ENCODE measurements around the gene ERC2.
A peak's percentile ranks its signal among the peaks of the same experiment; 100 is the strongest.

ERC2 gene

GRCh38 chr3:56130036-56130435 is 338.2 kb downstream of the ERC2 start:
- Histone ChIP-seq H3K4me1 (ENCODE audit: control insufficient read depth, insufficient read depth, low read length) (peaks cover 34% of the 10 kb centered on the region), H3K27ac (ENCODE audit: low read depth, low read length) (no peak overlapping the region), H3K27me3 (ENCODE audit: control insufficient read depth, insufficient read depth, low read length) (no peaks in the 10 kb centered on the region), H3K9ac (ENCODE audit: low read depth, low read length) (no peak overlapping the region), H3K4me3 (ENCODE audit: low read depth, low read length) (no peak overlapping the region), H3K36me3 (ENCODE audit: control insufficient read depth, insufficient read depth, low read length) (no peaks in the 10 kb centered on the region), H3K9me3 (ENCODE audit: control insufficient read depth, insufficient read depth, low read length) (no peaks in the 10 kb centered on the region)

- H3K4me1 ChIP-seq (ENCODE audit: control insufficient read depth, insufficient read depth, low read length): peaks cover 51% of the 10 kb centered on the region
- no peak overlapping the region for H3K4me3 ChIP-seq (ENCODE audit: low read depth, low read length)
- no peaks in the 10 kb centered on the region for H3K9me3 ChIP-seq (ENCODE audit: control insufficient read depth, insufficient read depth, low read length)
- H3K27ac ChIP-seq (ENCODE audit: low read depth, low read length): no peak overlapping the region
- H3K36me3 ChIP-seq (ENCODE audit: control insufficient read depth, insufficient read depth, low read length): no peaks in the 10 kb centered on the region
- no peak overlapping the region for H3K9ac ChIP-seq (ENCODE audit: low read depth, low read length)
- H3K27me3 ChIP-seq (ENCODE audit: control insufficient read depth, insufficient read depth, low read length): no peaks in the 10 kb centered on the region
Measured at GRCh38 chr3:56126632-56127031, 341.6 kb downstream of the ERC2 start.

- H3K4me1 ChIP-seq (ENCODE audit: control insufficient read depth, insufficient read depth, low read length): peaks cover 40% of the 10 kb centered on the region
- peak overlapping the region; percentile 49 for H3K27ac ChIP-seq (ENCODE audit: low read depth, low read length)
- no peak overlapping the region for H3K4me3 ChIP-seq (ENCODE audit: low read depth, low read length)
Measured at GRCh38 chr3:56125358-56126005, 342.8 kb downstream of the ERC2 start.

GRCh38 chr3:56124546-56124945 is 343.7 kb downstream of the ERC2 start:
- Histone ChIP-seq H3K27ac (ENCODE audit: low read depth, low read length) (peak overlapping the region; percentile 47), H3K9ac (ENCODE audit: low read depth, low read length) (no peak overlapping the region), H3K27me3 (ENCODE audit: control insufficient read depth, insufficient read depth, low read length) (no peaks in the 10 kb centered on the region), H3K9me3 (ENCODE audit: control insufficient read depth, insufficient read depth, low read length) (no peaks in the 10 kb centered on the region), H3K4me3 (ENCODE audit: low read depth, low read length) (no peak overlapping the region), H3K36me3 (ENCODE audit: control insufficient read depth, insufficient read depth, low read length) (no peaks in the 10 kb centered on the region), H3K4me1 (ENCODE audit: control insufficient read depth, insufficient read depth, low read length) (peaks cover 35% of the 10 kb centered on the region)

More at GRCh38 chr3:56125358-56126005, 342.8 kb downstream of the ERC2 start:
- Histone ChIP-seq H3K9me3 (ENCODE audit: control insufficient read depth, insufficient read depth, low read length) (no peaks in the 10 kb centered on the region), H3K27me3 (ENCODE audit: control insufficient read depth, insufficient read depth, low read length) (no peaks in the 10 kb centered on the region), H3K36me3 (ENCODE audit: control insufficient read depth, insufficient read depth, low read length) (no peaks in the 10 kb centered on the region), H3K9ac (ENCODE audit: low read depth, low read length) (no peak overlapping the region)

- H3K36me3 ChIP-seq (ENCODE audit: control insufficient read depth, insufficient read depth, low read length): no peaks in the 10 kb centered on the region
- peak overlapping the region; percentile 82 for H3K27ac ChIP-seq (ENCODE audit: low read depth, low read length)
- peaks cover 35% of the 10 kb centered on the region for H3K4me1 ChIP-seq (ENCODE audit: control insufficient read depth, insufficient read depth, low read length)
- no peak overlapping the region for H3K4me3 ChIP-seq (ENCODE audit: low read depth, low read length)
- H3K9me3 ChIP-seq (ENCODE audit: control insufficient read depth, insufficient read depth, low read length): no peaks in the 10 kb centered on the region
- no peaks in the 10 kb centered on the region for H3K27me3 ChIP-seq (ENCODE audit: control insufficient read depth, insufficient read depth, low read length)
- H3K9ac ChIP-seq (ENCODE audit: low read depth, low read length): no peak overlapping the region
Measured at GRCh38 chr3:56123487-56123886, 344.8 kb downstream of the ERC2 start.

- H3K9ac ChIP-seq (ENCODE audit: low read depth, low read length): no peak overlapping the region
- peak overlapping the region; percentile 72 for H3K27ac ChIP-seq (ENCODE audit: low read depth, low read length)
- H3K9me3 ChIP-seq (ENCODE audit: control insufficient read depth, insufficient read depth, low read length): no peaks in the 10 kb centered on the region
- no peak overlapping the region for H3K4me3 ChIP-seq (ENCODE audit: low read depth, low read length)
- no peaks in the 10 kb centered on the region for H3K36me3 ChIP-seq (ENCODE audit: control insufficient read depth, insufficient read depth, low read length)
- peaks cover 35% of the 10 kb centered on the region for H3K4me1 ChIP-seq (ENCODE audit: control insufficient read depth, insufficient read depth, low read length)
- H3K27me3 ChIP-seq (ENCODE audit: control insufficient read depth, insufficient read depth, low read length): no peaks in the 10 kb centered on the region
Measured at GRCh38 chr3:56122911-56123310, 345.4 kb downstream of the ERC2 start.

- Histone ChIP-seq H3K36me3 (ENCODE audit: control insufficient read depth, insufficient read depth, low read length) (no peaks in the 10 kb centered on the region), H3K4me3 (ENCODE audit: low read depth, low read length) (no peak overlapping the region), H3K9me3 (ENCODE audit: control insufficient read depth, insufficient read depth, low read length) (no peaks in the 10 kb centered on the region), H3K9ac (ENCODE audit: low read depth, low read length) (no peak overlapping the region), H3K27ac (ENCODE audit: low read depth, low read length) (no peak overlapping the region), H3K27me3 (ENCODE audit: control insufficient read depth, insufficient read depth, low read length) (no peaks in the 10 kb centered on the region), H3K4me1 (ENCODE audit: control insufficient read depth, insufficient read depth, low read length) (peaks cover 47% of the 10 kb centered on the region)
Measured at GRCh38 chr3:56121716-56122115, 346.6 kb downstream of the ERC2 start.

GRCh38 chr3:56119575-56120349 is 348.5 kb downstream of the ERC2 start:
- H3K4me1 ChIP-seq (ENCODE audit: control insufficient read depth, insufficient read depth, low read length): peaks cover 52% of the 10 kb centered on the region
- H3K9ac ChIP-seq (ENCODE audit: low read depth, low read length): no peak overlapping the region
- no peaks in the 10 kb centered on the region for H3K27me3 ChIP-seq (ENCODE audit: control insufficient read depth, insufficient read depth, low read length)
- H3K36me3 ChIP-seq (ENCODE audit: control insufficient read depth, insufficient read depth, low read length): no peaks in the 10 kb centered on the region
- H3K27ac ChIP-seq (ENCODE audit: low read depth, low read length): no peak overlapping the region
- no peak overlapping the region for H3K4me3 ChIP-seq (ENCODE audit: low read depth, low read length)
- no peaks in the 10 kb centered on the region for H3K9me3 ChIP-seq (ENCODE audit: control insufficient read depth, insufficient read depth, low read length)

GRCh38 chr3:56118968-56119367 is 349.3 kb downstream of the ERC2 start:
- H3K27ac ChIP-seq (ENCODE audit: low read depth, low read length): no peak overlapping the region
- H3K4me3 ChIP-seq (ENCODE audit: low read depth, low read length): no peak overlapping the region
- H3K4me1 ChIP-seq (ENCODE audit: control insufficient read depth, insufficient read depth, low read length): peaks cover 52% of the 10 kb centered on the region
- H3K27me3 ChIP-seq (ENCODE audit: control insufficient read depth, insufficient read depth, low read length): no peaks in the 10 kb centered on the region
- no peaks in the 10 kb centered on the region for H3K36me3 ChIP-seq (ENCODE audit: control insufficient read depth, insufficient read depth, low read length)
- no peak overlapping the region for H3K9ac ChIP-seq (ENCODE audit: low read depth, low read length)
- no peaks in the 10 kb centered on the region for H3K9me3 ChIP-seq (ENCODE audit: control insufficient read depth, insufficient read depth, low read length)

- Histone ChIP-seq H3K27me3 (ENCODE audit: control insufficient read depth, insufficient read depth, low read length) (no peaks in the 10 kb centered on the region), H3K9me3 (ENCODE audit: control insufficient read depth, insufficient read depth, low read length) (no peaks in the 10 kb centered on the region), H3K27ac (ENCODE audit: low read depth, low read length) (peak overlapping the region; percentile 87), H3K4me3 (ENCODE audit: low read depth, low read length) (no peak overlapping the region), H3K36me3 (ENCODE audit: control insufficient read depth, insufficient read depth, low read length) (no peaks in the 10 kb centered on the region), H3K4me1 (ENCODE audit: control insufficient read depth, insufficient read depth, low read length) (peaks cover 65% of the 10 kb centered on the region), H3K9ac (ENCODE audit: low read depth, low read length) (no peak overlapping the region)
Measured at GRCh38 chr3:56115698-56116097, 352.6 kb downstream of the ERC2 start.

GRCh38 chr3:56115199-56115598 is 353.1 kb downstream of the ERC2 start:
- Histone ChIP-seq H3K4me3 (ENCODE audit: low read depth, low read length) (no peak overlapping the region), H3K4me1 (ENCODE audit: control insufficient read depth, insufficient read depth, low read length) (peaks cover 67% of the 10 kb centered on the region), H3K36me3 (ENCODE audit: control insufficient read depth, insufficient read depth, low read length) (no peaks in the 10 kb centered on the region), H3K27me3 (ENCODE audit: control insufficient read depth, insufficient read depth, low read length) (no peaks in the 10 kb centered on the region), H3K27ac (ENCODE audit: low read depth, low read length) (peak overlapping the region; percentile 87), H3K9me3 (ENCODE audit: control insufficient read depth, insufficient read depth, low read length) (no peaks in the 10 kb centered on the region), H3K9ac (ENCODE audit: low read depth, low read length) (no peak overlapping the region)

Measured in HUES48 (cell line).